CD4-positive, alpha-beta T cell treated with Interferon gamma for 1 hour (primary cell): Measurements from ENCODE around the gene CCDC171.

Source experiments
- DNase-seq: peaks from one replicate; pipeline ENCODE4 v3.0.0-alpha.2; 2020

The CCDC171 gene

DNA sequence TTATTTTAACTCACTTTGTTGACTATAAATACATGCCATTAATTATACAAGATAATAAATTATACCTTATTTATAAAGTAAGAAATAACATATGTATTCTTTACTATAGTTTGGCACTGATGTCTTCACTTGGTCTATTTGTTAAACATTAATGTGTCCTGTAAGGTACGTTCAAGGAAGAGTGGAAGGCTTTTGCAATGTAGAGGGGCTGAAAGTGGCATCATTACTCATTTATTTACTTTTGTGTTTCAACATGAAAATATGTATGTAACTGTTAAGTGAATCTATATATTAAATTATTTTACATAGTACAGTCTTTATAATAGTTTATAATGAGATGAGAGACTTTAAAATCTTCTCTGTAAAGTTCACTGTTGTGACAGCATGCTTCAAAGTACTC, 348.7 kb downstream of the CCDC171 start:
- no peak for DNase-seq

DNA sequence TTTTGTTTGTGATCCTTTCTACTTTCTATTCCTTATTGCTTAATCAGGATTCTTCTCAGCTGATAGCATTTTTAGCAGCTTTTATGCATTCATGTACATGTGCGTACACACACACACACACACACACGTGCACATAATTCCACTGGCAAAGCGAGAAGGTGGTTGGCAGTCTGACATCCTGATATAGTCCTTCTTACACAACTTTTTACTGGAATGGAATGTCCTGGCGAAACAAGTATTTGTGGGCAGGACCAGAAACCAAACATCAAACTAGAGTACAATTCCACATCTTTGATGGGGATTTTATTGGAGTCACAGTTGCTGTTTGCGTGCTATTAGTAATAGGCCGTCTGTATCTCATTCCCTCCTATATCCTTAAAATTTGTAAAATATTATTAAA, 356.5 kb downstream of the CCDC171 start:
- DNase-seq: no peak

GRCh38 chr9:15915711-15916110, 362.9 kb downstream of the CCDC171 start:
- no peak for DNase-seq

GRCh38 chr9:15927161-15927560, 374.3 kb downstream of the CCDC171 start:
- DNase-seq: no peak

GRCh38 chr9:15935661-15936305, 382.9 kb downstream of the CCDC171 start:
- no peak for DNase-seq

- DNase-seq: no peak
Measured at GRCh38 chr9:15936306-15936921, 383.6 kb downstream of the CCDC171 start.

GRCh38 chr9:15942831-15943424, 390.1 kb downstream of the CCDC171 start:
- DNase-seq: no peak

GRCh38 chr9:15944341-15944740, 391.5 kb downstream of the CCDC171 start:
- DNase-seq: no peak

GRCh38 chr9:15959663-15960062, 406.8 kb downstream of the CCDC171 start:
- no peak for DNase-seq

DNA sequence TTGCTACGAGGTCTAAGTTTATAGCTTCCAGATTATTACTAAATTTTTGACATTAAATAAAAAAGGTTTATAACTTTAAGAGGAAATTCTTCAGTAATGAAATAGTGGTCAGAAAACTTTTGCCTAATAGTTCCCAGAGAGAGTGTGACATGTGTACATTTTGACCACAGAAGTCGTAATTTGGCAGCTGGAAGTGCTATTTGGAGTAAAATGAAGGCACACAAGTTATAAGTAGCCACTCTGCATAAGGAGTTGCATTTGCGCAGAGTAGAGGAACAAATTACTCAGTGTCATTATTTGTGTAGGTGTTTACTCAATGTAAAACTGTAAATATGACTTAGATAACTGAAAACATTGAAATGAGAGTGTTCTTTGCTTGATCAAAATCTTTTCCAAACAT, 408.4 kb downstream of the CCDC171 start:
- DNase-seq: no peak

DNA sequence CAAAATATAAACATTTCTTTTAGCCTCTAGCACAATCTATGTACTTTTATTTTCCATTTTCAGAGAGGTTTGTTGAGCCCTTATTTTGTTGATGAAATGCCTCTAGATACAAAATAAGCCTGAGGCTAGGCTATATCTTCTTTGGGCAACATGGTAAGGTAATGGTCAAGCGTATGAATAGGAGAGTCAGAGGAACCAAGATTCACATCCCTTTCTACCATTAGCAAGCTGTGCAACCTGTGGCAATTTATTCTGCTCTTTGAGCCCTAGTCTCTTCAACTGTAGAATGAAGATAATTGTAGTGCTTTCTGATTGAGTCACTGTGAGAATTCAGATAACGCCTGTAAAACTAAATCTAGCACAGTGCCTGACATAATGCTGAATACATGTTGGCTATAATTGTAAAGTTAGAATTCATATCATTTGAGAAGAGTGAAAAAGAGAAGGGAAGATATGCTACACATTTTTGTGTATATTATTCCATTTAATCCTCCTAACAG, 412.5 kb downstream of the CCDC171 start:
- DNase-seq: no peak

GRCh38 chr9:15966471-15966870, 413.6 kb downstream of the CCDC171 start:
- DNase-seq: no peak

- no peak for DNase-seq
Measured at GRCh38 chr9:15967068-15967467, 414.2 kb downstream of the CCDC171 start.

DNA sequence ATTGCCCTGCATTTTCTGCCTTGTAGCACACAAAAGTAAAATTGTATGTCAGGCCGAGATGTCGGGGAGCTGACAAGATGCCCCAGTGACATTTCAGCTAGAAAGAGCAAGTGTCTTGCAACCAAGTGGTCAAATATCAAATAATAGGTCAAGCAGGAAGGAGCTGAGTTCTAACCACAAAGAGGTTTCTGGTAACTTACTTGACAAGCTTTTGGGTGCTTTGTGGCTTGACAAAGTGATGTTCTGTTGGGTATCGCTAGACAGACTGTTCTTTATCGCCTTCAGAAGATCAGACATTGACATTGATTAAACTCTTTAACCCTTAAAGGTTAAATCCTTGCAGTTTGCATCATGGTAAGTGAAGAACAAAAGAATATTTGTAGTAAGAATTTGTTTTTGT, 419.9 kb downstream of the CCDC171 start:
- no peak for DNase-seq

GRCh38 chr9:15975101-15975778, 422.4 kb downstream of the CCDC171 start:
- DNase-seq: no peak

DNA sequence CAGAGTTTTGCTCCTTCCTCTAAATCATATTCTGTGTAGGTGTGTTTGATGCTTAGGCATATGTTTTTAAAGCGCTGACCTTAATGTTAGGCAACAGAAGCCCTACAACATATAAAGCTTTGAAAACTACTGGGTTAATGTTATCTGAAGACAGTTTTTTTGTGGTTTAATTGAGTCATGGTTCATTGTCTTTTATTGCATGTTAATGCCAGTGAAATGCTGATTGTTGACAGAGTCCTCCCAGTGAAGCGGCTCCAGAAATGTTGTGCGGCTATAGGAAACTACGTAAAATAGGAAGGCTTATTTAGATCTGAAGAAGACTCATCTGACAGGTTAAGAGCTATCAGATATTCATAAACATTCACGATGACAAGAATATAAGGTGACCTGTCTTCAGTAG, 424.6 kb downstream of the CCDC171 start:
- no peak for DNase-seq

- DNase-seq: no peak
Measured at GRCh38 chr9:15982182-15982581, 429.3 kb downstream of the CCDC171 start.

DNA sequence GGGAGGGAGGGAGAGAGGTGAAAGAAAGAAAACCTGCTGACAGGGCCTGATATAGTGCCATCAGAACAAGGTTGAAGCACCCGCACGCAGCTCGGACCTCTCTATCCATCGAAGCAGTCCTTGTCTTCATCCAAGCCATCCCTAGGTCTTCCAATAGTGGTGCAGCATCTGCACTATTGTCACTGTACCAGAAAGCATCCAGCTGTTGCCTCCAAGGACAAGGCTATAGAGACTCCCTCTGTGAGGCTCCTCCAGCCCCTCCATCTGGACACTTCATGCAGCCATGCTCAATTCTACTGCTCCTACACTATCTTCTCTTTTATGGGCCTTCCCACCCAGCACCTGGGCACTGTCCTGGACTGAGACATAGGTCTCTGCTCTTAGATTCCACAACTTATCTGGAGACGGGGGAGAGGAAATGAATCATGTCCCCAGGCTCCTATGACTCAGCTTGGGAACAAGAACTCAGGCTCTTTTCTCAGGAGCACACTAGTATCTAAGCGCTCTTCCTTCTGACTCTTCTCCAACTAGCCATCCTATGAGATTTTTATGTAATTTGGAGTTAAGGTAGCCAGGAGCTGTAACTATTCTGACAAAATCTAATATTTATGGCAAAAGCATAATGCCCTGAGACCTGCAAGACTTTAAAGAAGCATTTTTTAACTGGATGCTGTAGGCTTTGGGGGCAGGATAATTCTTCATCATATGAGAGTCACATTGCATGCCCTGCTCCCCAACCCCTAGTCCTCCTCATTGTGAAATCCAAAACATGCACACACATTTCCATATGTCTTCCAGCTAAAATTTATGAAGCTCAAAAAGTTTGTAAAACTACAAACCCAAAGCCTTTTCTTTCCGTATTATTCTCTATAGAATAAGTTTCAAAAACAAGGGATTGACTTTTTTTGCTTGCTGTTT, 446.8 kb downstream of the CCDC171 start:
- DNase-seq: no peak

GRCh38 chr9:16000811-16001210, 448.0 kb downstream of the CCDC171 start:
- DNase-seq: no peak

DNA sequence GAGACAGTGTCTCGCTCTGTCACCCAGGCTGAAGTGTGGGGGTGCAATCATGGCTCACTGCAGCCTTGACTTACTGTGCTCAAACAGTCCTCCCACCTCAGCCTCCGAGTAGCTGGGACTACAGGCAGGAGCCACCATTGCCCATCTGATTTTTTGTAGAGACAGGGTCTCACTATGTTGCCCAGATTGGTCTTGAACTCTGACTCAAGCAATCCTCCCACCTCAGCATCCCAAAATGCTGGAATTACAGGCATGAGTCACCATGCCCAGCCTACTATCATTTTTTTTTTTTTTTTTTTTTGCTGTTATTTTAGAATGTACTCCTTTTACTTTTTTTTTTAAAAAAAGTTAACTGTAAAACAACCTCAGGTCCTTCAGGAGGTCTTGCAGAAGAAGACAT, 449.0 kb downstream of the CCDC171 start:
- DNase-seq: no peak

DNA sequence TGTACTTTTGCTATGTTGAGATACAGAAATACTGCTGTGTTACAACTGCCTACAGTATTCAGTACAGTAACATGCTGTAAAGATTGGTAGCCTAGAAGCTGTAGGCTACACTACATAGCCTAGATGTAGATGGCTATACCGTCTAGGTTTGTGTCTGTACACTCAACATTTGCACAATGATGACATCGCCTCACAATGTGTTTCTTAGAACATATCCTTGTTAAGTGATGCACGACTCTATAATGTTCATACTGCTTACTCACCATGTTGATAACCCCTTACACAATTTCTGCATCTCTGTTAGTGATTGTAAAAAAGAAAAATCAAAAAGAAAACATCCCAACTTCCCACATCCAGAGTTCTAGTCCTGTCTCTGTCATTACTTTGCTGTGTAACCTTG, 450.0 kb downstream of the CCDC171 start:
- no peak for DNase-seq

DNA sequence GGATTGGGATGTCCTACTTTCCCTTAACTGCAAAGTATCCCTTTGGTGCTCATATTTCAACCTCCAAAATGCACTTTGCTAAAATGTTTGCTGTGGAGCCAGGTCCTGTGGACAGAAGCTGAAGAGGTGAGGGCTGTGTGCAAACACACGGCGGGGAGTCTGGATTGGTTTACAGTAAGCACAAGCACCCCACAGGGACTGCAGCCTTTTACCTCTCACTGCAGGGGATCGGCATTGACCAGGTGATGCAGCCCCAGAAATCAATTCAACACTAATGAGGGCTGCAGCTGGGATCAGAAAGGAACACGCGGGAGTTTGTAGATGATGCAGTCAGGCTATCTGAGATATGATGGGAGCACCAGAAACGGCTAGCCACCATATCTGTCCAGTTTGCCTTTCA, 450.9 kb downstream of the CCDC171 start:
- no peak for DNase-seq

- no peak for DNase-seq
Measured at GRCh38 chr9:16004613-16005012, 451.8 kb downstream of the CCDC171 start.
